HCT116 (cell line): ENCODE results near the gene ARHGEF3. TPM values are rescaled to one million over a fixed set of nuclear protein-coding genes. Genes with fewer than 3 reads are reported as not detected.

ENCODE experiments used
- ATAC-seq: fragments of 200-7000 bp; cut with Tn5 transposase; 2 replicates; pipeline ENCODE4 v1.9.1; 2020; ENCODE audit warnings: mild to moderate bottlenecking, moderate library complexity
- BruUV-seq: library from RNA; stranded (reverse); fragments of 400-500 nt; replicated peaks from 2 replicates; lab custom pipeline; 2021; lab: Mats Ljungman, UMichigan
- CTCF ChIA-PET: fragments of 300-600 bp; sonication (Branson Sonifier 250); formaldehyde crosslinking; loops from one replicate; lab custom pipeline; 2021; ENCODE audit warnings: antibody characterized with exemption; lab: Charles Lee
- POLR2A ChIA-PET: fragments of 300-600, 350-600 bp; sonication (Branson Sonifier 250); formaldehyde crosslinking; loops from one replicate; lab custom pipeline; 2021; ENCODE audit warnings: antibody characterized with exemption; lab: Charles Lee
- RAD21 ChIA-PET, 2 experiments: fragments of 300-600 bp; sonication (Branson Sonifier 250); formaldehyde crosslinking; loops; one replicate each; lab custom pipeline; 2023; ENCODE audit warnings: low total read pairs in 2 of 2; ENCODE audit not compliant: uncharacterized antibody in 2 of 2, unreplicated experiment in 2 of 2, low non-redundant PET in 1 of 2; lab: Charles Lee
- DNase-seq: peaks from one replicate; pipeline ENCODE4 v3.0.0-alpha.2; 2010; ENCODE audit warnings: low read depth, low spot score
- H2AFZ ChIP-seq: fragments of 200-600 bp; shearing (Covaris generic), sonication (generic); 2 replicates; pipeline ENCODE4 v1.6.1; 2017; ENCODE audit warnings: low read depth, mixed run types, mixed read lengths, antibody characterized with exemption, low read length; ENCODE audit not compliant: poor library complexity, severe bottlenecking
- H3K27ac ChIP-seq: 2 replicates; pipeline ENCODE4 v1.5.1; 2012; ENCODE audit warnings: low read depth, low read length
- H3K27me3 ChIP-seq: fragments of 200-600 bp; sonication (generic); 2 replicates; pipeline ENCODE4 v1.6.1; 2016; ENCODE audit warnings: mixed run types, low read length, mixed read lengths; ENCODE audit not compliant: insufficient read depth
- H3K36me3 ChIP-seq, 2 experiments: fragments of 200-500 bp in 1 of 2; fragments of 200-600 bp in 1 of 2; sonication (Bioruptor generic) in 1 of 2; sonication (generic) in 1 of 2; 2 replicates each; pipeline versions ENCODE4 v1.5.1 to v1.6.1; 2014 to 2016; ENCODE audit warnings: low read length in 2 of 2, inconsistent platforms in 1 of 2, mixed read lengths in 1 of 2, mixed run types in 1 of 2; ENCODE audit not compliant: insufficient read depth in 2 of 2, control insufficient read depth in 1 of 2
- H3K4me1 ChIP-seq, 2 experiments: fragments of 200-600 bp in 1 of 2; sonication (generic) in 1 of 2; 2 replicates each; pipeline versions ENCODE4 v1.5.1 to v1.6.1; 2012 to 2017; ENCODE audit warnings: low read length in 2 of 2, inconsistent platforms in 1 of 2, mild to moderate bottlenecking in 1 of 2, mixed read lengths in 1 of 2, mixed run types in 1 of 2, moderate library complexity in 1 of 2; ENCODE audit not compliant: insufficient read depth in 2 of 2, control insufficient read depth in 1 of 2
- H3K4me2 ChIP-seq: fragments of 200-600 bp; sonication (generic); 2 replicates; pipeline ENCODE4 v1.6.1; 2017; ENCODE audit warnings: mixed run types, low read length, mixed read lengths
- H3K4me3 ChIP-seq, 2 experiments: fragments of 200-600 bp in 1 of 2; sonication (generic) in 1 of 2; replicated peaks in 1 of 2; 2 replicates each; pipeline ENCODE4 v1.5.1; 2011 to 2016; ENCODE audit warnings: low read length in 2 of 2, control low read depth in 1 of 2, low read depth in 1 of 2, mild to moderate bottlenecking in 1 of 2, mixed read lengths in 1 of 2, mixed run types in 1 of 2
- H3K79me2 ChIP-seq: fragments of 200-600 bp; sonication (generic); 2 replicates; pipeline ENCODE4 v1.6.1; 2017; ENCODE audit warnings: mild to moderate bottlenecking, mixed run types, low read length, moderate library complexity, mixed read lengths; ENCODE audit not compliant: insufficient read depth
- H3K9ac ChIP-seq: fragments of 200-600 bp; sonication (generic); 2 replicates; pipeline ENCODE4 v1.6.1; 2016; ENCODE audit warnings: low read length, mixed read lengths
- H3K9me2 ChIP-seq: fragments of 200-600 bp; sonication (generic), shearing (Covaris generic); 2 replicates; pipeline ENCODE4 v1.6.1; 2017; ENCODE audit warnings: mixed run types, mild to moderate bottlenecking, moderate library complexity; ENCODE audit not compliant: insufficient read depth
- H3K9me3 ChIP-seq, 2 experiments: fragments of 200-500 bp in 1 of 2; fragments of 200-600 bp in 1 of 2; sonication (Bioruptor generic) in 1 of 2; sonication (generic) in 1 of 2; 2 replicates each; pipeline ENCODE4 v1.6.1; 2014 to 2017; ENCODE audit warnings: low read length in 2 of 2, mixed read lengths in 2 of 2, inconsistent platforms in 1 of 2, low read depth in 1 of 2, mild to moderate bottlenecking in 1 of 2, mixed run types in 1 of 2, moderate library complexity in 1 of 2; ENCODE audit not compliant: control insufficient read depth in 1 of 2, insufficient read depth in 1 of 2
- H4K20me1 ChIP-seq: fragments of 200-600 bp; sonication (generic), shearing (Covaris generic); 2 replicates; pipeline ENCODE4 v1.6.1; 2017; ENCODE audit warnings: mixed run types, mild to moderate bottlenecking, moderate library complexity; ENCODE audit not compliant: insufficient read depth
- ATF3 ChIP-seq: IDR thresholded peaks from 2 replicates; pipeline ENCODE4 v1.6.1; 2012
- CTCF ChIP-seq, 3 experiments: fragments of 200-600 bp in 1 of 3; sonication (generic) in 1 of 3; IDR thresholded peaks in 2 of 3; conservative IDR thresholded peaks in 1 of 3; 2 replicates each; pipeline ENCODE4 v1.5.1; 2012 to 2017; ENCODE audit warnings: low read depth in 2 of 3, low read length in 2 of 3, antibody characterized with exemption in 1 of 3, borderline replicate concordance in 1 of 3, control low read depth in 1 of 3, mild to moderate bottlenecking in 1 of 3, mixed read lengths in 1 of 3, mixed run types in 1 of 3, moderate library complexity in 1 of 3; ENCODE audit not compliant: insufficient read depth in 1 of 3
- EGR1 ChIP-seq: IDR thresholded peaks from 2 replicates; pipeline ENCODE4 v1.6.1; 2012; ENCODE audit warnings: low read depth
- EZH2phosphoT487 ChIP-seq: fragments of 200-600 bp; IDR thresholded peaks from 2 replicates; pipeline ENCODE4 v1.6.1; 2018; ENCODE audit warnings: antibody characterized with exemption, borderline replicate concordance
- FOSL1 ChIP-seq: IDR thresholded peaks from 2 replicates; pipeline ENCODE4 v1.6.1; 2012; ENCODE audit warnings: low read depth
- POLR2A ChIP-seq: IDR thresholded peaks from 2 replicates; pipeline ENCODE4 v1.7.0; 2011; ENCODE audit warnings: borderline replicate concordance; ENCODE audit not compliant: insufficient read depth, insufficient read length; ENCODE audit errors: extremely low read depth
- POLR2AphosphoS5 ChIP-seq: IDR thresholded peaks from 2 replicates; pipeline ENCODE4 v1.6.1; 2011; ENCODE audit warnings: mild to moderate bottlenecking, low read depth, low read length, moderate library complexity
- REST ChIP-seq: IDR thresholded peaks from 2 replicates; pipeline ENCODE4 v1.6.1; 2012; ENCODE audit warnings: low read depth
- SIN3A ChIP-seq: IDR thresholded peaks from 2 replicates; pipeline ENCODE4 v1.6.1; 2012; ENCODE audit warnings: low read depth
- YY1 ChIP-seq: IDR thresholded peaks from 2 replicates; pipeline ENCODE4 v1.6.1; 2011; ENCODE audit warnings: low read length, low read depth, moderate library complexity, mild to moderate bottlenecking; ENCODE audit not compliant: insufficient replicate concordance; ENCODE audit errors: extremely low read depth
- ZBTB33 ChIP-seq: IDR thresholded peaks from 2 replicates; pipeline ENCODE4 v1.6.1; 2011; ENCODE audit warnings: mild to moderate bottlenecking, low read length, moderate library complexity; ENCODE audit not compliant: insufficient replicate concordance; ENCODE audit errors: extremely low read depth
- intact Hi-C: fragments of 100-400 bp; cut with micrococcal nuclease; formaldehyde crosslinking; loops from 2 replicates; pipeline ENCODE4 v1.10.0; 2022
- total RNA-seq: library from RNA; stranded (reverse); gene quantifications from one replicate; pipeline ENCODE4 v1.2.1, GENCODE V29; 2021; ENCODE audit not compliant: unreplicated experiment

Gene ARHGEF3
- total RNA-seq, 1 experiment from 2014 or later, result 18.1 TPM

GRCh38 chr3:56725175-56725574 is 76.6 kb downstream of the ARHGEF3 start:
- no TSS peak for BruUV-seq
- H3K27ac ChIP-seq, result no peak overlapping the region
- H3K4me2 ChIP-seq, result no peak overlapping the region
- no peak overlapping the region for H2AFZ ChIP-seq
- ChIA-PET CTCF (interaction anchor here (1.2 kb wide), 1 partner anchor 77 kb away, joined by 3 read pairs; the partner anchor contains the start of gene ARHGEF3), POLR2A (no interaction called here), RAD21 (interaction anchor here in 1 of 2 experiments (0.7 kb wide), 1 partner anchor 79 kb away, joined by 3 read pairs; no protein-coding TSS in a partner anchor)
- H3K9ac ChIP-seq, result no peak overlapping the region
- no peaks in the 10 kb centered on the region for H3K79me2 ChIP-seq
- intact Hi-C loops, result no loop called here
- no peaks in the 10 kb centered on the region for H4K20me1 ChIP-seq
- DNase-seq (no peak), ATAC-seq (no peak)
- no peaks in the 10 kb centered on the region for H3K27me3 ChIP-seq
- H3K4me1 ChIP-seq, result no peaks in the 10 kb centered on the region
- H3K36me3 ChIP-seq, result 0 out of 4 replicates have a peak, but pooled peaks cover 0 to 2% of the 10 kb centered on the region in 2 experiments
- no peak overlapping the region for H3K4me3 ChIP-seq
- no peaks in the 10 kb centered on the region for H3K9me3 ChIP-seq
- H3K9me2 ChIP-seq, result no peaks in the 10 kb centered on the region
- no peak for TF ChIP-seq CTCF (IDR thresholded peaks at IDR 0.05 in 2 of 3, conservative IDR thresholded peaks at IDR 0.05 in 1 of 3; ENCODE audit: borderline replicate concordance in 1 of 3, insufficient read depth in 1 of 3, low read depth in 2 of 3, low read length in 2 of 3)
- no peak for TF ChIP-seq YY1

- no peaks in the 10 kb centered on the region for H3K9me2 ChIP-seq
- CTCF ChIA-PET, result interaction anchor here (1.2 kb wide), 1 partner anchor 77 kb away, joined by 3 read pairs; the partner anchor contains the start of gene ARHGEF3
- H3K4me1 ChIP-seq, result no peaks in the 10 kb centered on the region
- H3K9me3 ChIP-seq, result no peaks in the 10 kb centered on the region
- DNase-seq (no peak), ATAC-seq (no peak)
- no peak overlapping the region for H3K9ac ChIP-seq
- TF ChIP-seq ZBTB33, result no peak
- no peak for TF ChIP-seq SIN3A
- no peak for TF ChIP-seq FOSL1
- no peak for TF ChIP-seq REST
- TF ChIP-seq EZH2phosphoT487, result no peak
- no peak for TF ChIP-seq POLR2AphosphoS5
- TF ChIP-seq POLR2A, result no peak
- no peak for TF ChIP-seq EGR1
- TF ChIP-seq ATF3, result no peak
- RAD21 ChIA-PET, result interaction anchor here in 1 of 2 experiments (0.7 kb wide), 1 partner anchor 79 kb away, joined by 3 read pairs; no protein-coding TSS in a partner anchor
- POLR2A ChIA-PET, result no interaction called here
- no peak overlapping the region for H3K4me2 ChIP-seq
- intact Hi-C loops, result no loop called here
- no peak overlapping the region for H3K4me3 ChIP-seq
- H3K79me2 ChIP-seq, result no peaks in the 10 kb centered on the region
- H3K36me3 ChIP-seq, result 0 out of 4 replicates have a peak, but pooled peaks cover 0 to 2% of the 10 kb centered on the region in 2 experiments
- H2AFZ ChIP-seq, result no peak overlapping the region
- H3K27ac ChIP-seq, result no peak overlapping the region
- no TSS peak for BruUV-seq
- H4K20me1 ChIP-seq, result no peaks in the 10 kb centered on the region
- H3K27me3 ChIP-seq, result no peaks in the 10 kb centered on the region
Observed at GRCh38 chr3:56724676-56725075, 77.1 kb downstream of the ARHGEF3 start.
